Peyer's patch (tissue), 4 donors: ENCODE data around the gene CALM3. TPM values are rescaled to one million over a fixed set of nuclear protein-coding genes. Genes with fewer than 3 reads are reported as not detected.

Experiments
- DNase-seq, 3 donors: peaks; one replicate each; pipeline ENCODE4 v3.0.0-alpha.2; 2017 to 2019
- H3K27ac ChIP-seq, 4 donors: fragments of 200-600 bp; sonication (generic); one replicate each; pipeline ENCODE4 v1.5.1; 2016 to 2019
- H3K27me3 ChIP-seq, 2 donors: fragments of 200-600 bp; sonication (generic); one replicate each; pipeline ENCODE4 v1.5.1; 2019
- H3K36me3 ChIP-seq, 3 donors: fragments of 200-600 bp; sonication (generic); one replicate each; pipeline ENCODE4 v1.5.1; 2016 to 2019
- H3K4me1 ChIP-seq, 4 donors: fragments of 200-600 bp; sonication (generic); one replicate each; pipeline ENCODE4 v1.5.1; 2016 to 2019
- H3K4me3 ChIP-seq, 4 donors: fragments of 200-600 bp; sonication (generic); 1 replicate in 3 of 4; 2 replicates in 1 of 4; pipeline ENCODE4 v1.5.1; 2016 to 2019; ENCODE audit warnings: mild to moderate bottlenecking in 1 of 4
- H3K9me3 ChIP-seq, 4 donors: fragments of 200-600 bp; sonication (generic); one replicate each; pipeline ENCODE4 v1.5.1; 2016 to 2019; ENCODE audit warnings: mild to moderate bottlenecking in 1 of 4
- POLR2A ChIP-seq, 2 donors: fragments of 450-650 bp; IDR thresholded peaks; one replicate each; pipeline ENCODE4 v1.5.1; 2017; ENCODE audit warnings: antibody characterized with exemption in 2 of 2, mild to moderate bottlenecking in 2 of 2, moderate library complexity in 2 of 2
- total RNA-seq, 4 donors: library from RNA; depleted of rRNA; stranded (reverse); fragments of >200 nt; gene quantifications; one replicate each; pipeline ENCODE4 v1.1.0, GENCODE V29; 2016
- TF ChIP-seq, protein P1 (sequence below), 6 experiments: fragments of 450-650 bp in 4 of 6; fragments of 200-600 bp in 2 of 6; sonication (generic) in 1 of 6; IDR thresholded peaks; one replicate each; pipeline ENCODE4 v1.5.1; 2017 to 2019; ENCODE audit warnings: antibody characterized with exemption in 6 of 6, mild to moderate bottlenecking in 3 of 6, moderate library complexity in 1 of 6

Gene CALM3
- total RNA-seq, 4 donors from 2014 or later: 134 to 282 (median 237) TPM

- no peak for TF ChIP-seq POLR2A (IDR thresholded peaks at IDR 0.05)
- TF ChIP-seq, protein P1, sequence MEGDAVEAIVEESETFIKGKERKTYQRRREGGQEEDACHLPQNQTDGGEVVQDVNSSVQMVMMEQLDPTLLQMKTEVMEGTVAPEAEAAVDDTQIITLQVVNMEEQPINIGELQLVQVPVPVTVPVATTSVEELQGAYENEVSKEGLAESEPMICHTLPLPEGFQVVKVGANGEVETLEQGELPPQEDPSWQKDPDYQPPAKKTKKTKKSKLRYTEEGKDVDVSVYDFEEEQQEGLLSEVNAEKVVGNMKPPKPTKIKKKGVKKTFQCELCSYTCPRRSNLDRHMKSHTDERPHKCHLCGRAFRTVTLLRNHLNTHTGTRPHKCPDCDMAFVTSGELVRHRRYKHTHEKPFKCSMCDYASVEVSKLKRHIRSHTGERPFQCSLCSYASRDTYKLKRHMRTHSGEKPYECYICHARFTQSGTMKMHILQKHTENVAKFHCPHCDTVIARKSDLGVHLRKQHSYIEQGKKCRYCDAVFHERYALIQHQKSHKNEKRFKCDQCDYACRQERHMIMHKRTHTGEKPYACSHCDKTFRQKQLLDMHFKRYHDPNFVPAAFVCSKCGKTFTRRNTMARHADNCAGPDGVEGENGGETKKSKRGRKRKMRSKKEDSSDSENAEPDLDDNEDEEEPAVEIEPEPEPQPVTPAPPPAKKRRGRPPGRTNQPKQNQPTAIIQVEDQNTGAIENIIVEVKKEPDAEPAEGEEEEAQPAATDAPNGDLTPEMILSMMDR (IDR thresholded peaks at IDR 0.05): no peak
- Histone ChIP-seq H3K4me1 (peaks cover 0 to 45% (median 23%) of the 10 kb centered on the region in 4 donors), H3K4me3 (peak overlapping the region in 1 of 4 donors; percentile 22), H3K27me3 (no peaks in the 10 kb centered on the region), H3K27ac (peak overlapping the region in 3 of 4 donors; percentile 71 to 83 (median 71)), H3K9me3 (no peaks in the 10 kb centered on the region), H3K36me3 (no peaks in the 10 kb centered on the region)
- no peak for DNase-seq
Measured at GRCh38 chr19:46620267-46620666, 19.1 kb downstream of the CALM3 start.

DNA sequence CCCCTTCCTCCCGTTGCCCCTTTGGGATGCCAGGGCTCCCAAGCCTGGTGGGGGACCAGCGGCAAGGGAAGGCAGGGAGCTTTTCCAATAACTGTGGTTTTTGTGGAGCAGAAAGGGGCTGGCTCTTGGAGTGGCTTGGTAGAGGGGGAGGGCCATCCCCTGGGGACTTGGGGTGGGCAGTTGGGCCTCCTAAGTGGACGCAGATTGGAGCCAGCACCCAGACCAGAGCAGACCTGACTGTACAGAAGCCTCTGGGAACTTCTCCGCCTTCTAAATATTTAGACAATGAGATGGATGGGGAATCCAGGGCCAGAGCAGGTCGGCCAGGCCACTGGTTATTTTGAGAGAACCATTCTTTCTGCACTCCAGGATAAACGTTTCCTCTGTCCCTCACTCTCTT lies 19.6 kb downstream of the CALM3 start:
- TF ChIP-seq, protein P1 (IDR thresholded peaks at IDR 0.05): no peak
- no peak for TF ChIP-seq POLR2A (IDR thresholded peaks at IDR 0.05)
- Histone ChIP-seq H3K36me3 (no peaks in the 10 kb centered on the region), H3K4me1 (peaks cover 0 to 50% (median 23%) of the 10 kb centered on the region in 4 donors), H3K4me3 (peak overlapping the region in 1 of 4 donors; percentile 22), H3K9me3 (no peaks in the 10 kb centered on the region), H3K27me3 (no peaks in the 10 kb centered on the region), H3K27ac (peak overlapping the region; percentile 49 to 83 (median 71))
- DNase-seq: no peak

- H3K36me3 ChIP-seq: no peaks in the 10 kb centered on the region
- no peak for TF ChIP-seq POLR2A (IDR thresholded peaks at IDR 0.05)
- TF ChIP-seq, protein P1 (IDR thresholded peaks at IDR 0.05): no peak
- no peaks in the 10 kb centered on the region for H3K27me3 ChIP-seq
- H3K27ac ChIP-seq: peak overlapping the region; percentile 49 to 83 (median 71)
- no peaks in the 10 kb centered on the region for H3K9me3 ChIP-seq
- no peak for DNase-seq
- peaks cover 0 to 54% (median 23%) of the 10 kb centered on the region in 4 donors for H3K4me1 ChIP-seq
- peak overlapping the region in 1 of 4 donors; percentile 22 for H3K4me3 ChIP-seq
Measured at GRCh38 chr19:46621191-46622117, 20.3 kb downstream of the CALM3 start.

DNA sequence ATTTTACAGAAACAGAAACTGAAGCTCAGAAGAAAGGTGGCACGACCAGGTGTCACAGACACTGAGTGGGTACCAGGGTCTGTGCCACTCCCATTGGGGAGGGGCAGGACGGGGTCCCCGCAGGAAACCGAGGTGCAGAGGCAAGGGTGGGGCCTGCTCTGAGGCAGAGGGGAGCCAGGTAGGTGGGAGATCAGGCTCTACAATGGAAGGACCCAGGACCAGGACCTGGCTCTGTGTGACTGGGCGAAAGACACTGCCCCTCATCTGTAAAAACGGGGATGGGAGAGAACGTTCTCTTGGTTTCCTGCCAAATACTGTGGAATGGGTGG lies 21.0 kb downstream of the CALM3 start:
- H3K27ac ChIP-seq: peak overlapping the region in 2 of 4 donors; percentile 71 to 83
- peaks cover 0 to 50% (median 21%) of the 10 kb centered on the region in 4 donors for H3K4me1 ChIP-seq
- no peaks in the 10 kb centered on the region for H3K27me3 ChIP-seq
- TF ChIP-seq, protein P1 (IDR thresholded peaks at IDR 0.05): no peak
- no peak for TF ChIP-seq POLR2A (IDR thresholded peaks at IDR 0.05)
- H3K36me3 ChIP-seq: no peaks in the 10 kb centered on the region
- H3K4me3 ChIP-seq: no peak overlapping the region
- DNase-seq: no peak
- no peaks in the 10 kb centered on the region for H3K9me3 ChIP-seq

- Histone ChIP-seq H3K27me3 (no peaks in the 10 kb centered on the region), H3K27ac (peak overlapping the region; percentile 55 to 84 (median 67)), H3K4me1 (peaks cover 0 to 47% (median 14%) of the 10 kb centered on the region in 4 donors), H3K4me3 (peak overlapping the region in 2 of 4 donors; percentile 1 to 19), H3K36me3 (no peaks in the 10 kb centered on the region), H3K9me3 (no peaks in the 10 kb centered on the region)
- TF ChIP-seq, protein P1 (IDR thresholded peaks at IDR 0.05): no peak
- TF ChIP-seq POLR2A (IDR thresholded peaks at IDR 0.05): no peak
- no peak for DNase-seq
Measured at GRCh38 chr19:46623915-46624502, 22.9 kb downstream of the CALM3 start.
